ENCODE data around the gene EPHB2.

Gene EPHB2

DNA sequence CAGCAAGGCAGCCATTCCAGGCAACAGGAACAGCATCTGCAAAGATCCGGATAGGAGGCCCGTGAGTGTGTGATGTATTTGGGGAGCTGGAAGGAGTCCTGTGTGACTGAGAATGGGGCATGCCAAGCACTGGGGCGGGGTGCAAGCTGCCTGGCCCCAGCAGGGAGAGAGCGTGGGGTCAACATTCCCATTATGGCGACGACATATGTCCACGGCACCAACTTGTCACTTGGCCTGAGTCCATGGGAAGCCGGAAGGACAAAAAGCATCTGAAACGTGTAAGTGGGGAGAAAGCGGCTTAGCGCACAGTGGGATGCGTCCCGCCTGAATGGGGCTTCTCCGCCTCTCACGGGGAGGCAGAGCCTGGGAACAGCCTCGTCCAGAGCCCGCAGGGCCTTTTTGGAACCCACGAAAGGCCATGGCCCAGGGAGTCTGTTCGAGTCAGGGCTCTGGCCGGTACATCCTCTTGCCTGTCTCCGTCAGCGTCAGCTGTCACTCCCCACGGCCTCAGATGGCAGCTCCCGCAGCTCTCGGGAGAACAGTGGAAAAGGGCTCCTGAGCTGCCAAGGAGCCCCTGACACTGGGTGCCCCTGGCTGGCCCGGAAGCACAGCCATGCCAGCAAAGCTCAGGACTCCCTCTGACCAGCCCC is 12.4 kb downstream of the EPHB2 start:
- no peak for DNase-seq

DNA sequence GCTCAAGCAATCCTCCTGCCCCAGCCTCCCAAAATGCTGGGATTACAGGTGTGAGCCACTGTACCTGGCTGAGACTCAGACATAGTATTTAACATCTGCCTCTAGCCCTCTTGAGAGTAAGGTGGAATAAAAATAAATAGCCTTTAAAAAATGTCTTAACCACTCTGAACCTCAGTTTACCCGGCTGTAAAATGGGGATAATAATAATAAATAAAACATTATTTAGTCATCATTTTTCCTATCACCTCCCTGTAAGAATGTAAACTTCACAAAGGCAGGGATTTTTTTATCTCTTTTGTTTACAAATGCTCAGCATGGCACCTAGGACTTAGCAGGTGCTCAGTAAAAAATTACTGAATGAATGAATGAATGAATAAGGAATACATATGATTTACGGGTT is 17.2 kb downstream of the EPHB2 start:
- no peak for DNase-seq

DNA sequence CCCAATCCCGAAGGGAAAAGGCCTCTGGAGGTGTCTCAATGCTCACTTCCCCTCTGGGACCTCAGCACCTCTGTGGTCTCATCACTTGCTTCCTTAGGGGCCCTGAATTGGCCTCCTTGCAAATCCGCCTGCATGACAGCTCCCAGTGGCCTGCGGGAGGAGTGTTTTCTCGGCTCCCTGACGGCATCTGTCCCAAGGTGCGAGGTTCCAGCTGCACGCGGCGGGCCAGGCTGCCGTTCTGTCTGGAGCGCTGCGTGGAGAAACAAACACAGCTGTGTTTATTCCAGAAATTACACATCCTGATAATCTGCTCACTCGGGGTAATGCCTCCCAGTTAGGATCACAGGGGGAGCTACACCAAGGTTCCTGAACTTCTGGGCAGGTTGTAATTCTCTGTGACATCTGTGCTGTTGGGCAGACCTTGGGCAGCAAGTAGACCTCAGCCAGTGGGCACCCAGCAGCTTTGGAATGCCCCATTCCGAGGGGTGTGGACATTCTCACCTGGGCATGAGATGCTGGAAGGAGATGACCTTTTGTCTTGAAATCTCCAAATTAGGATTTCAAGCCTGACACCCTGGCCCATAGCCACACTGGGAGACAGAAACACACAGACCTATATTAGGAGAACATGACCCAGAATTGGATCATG is 18.2 kb downstream of the EPHB2 start:
- no peak for DNase-seq

DNA sequence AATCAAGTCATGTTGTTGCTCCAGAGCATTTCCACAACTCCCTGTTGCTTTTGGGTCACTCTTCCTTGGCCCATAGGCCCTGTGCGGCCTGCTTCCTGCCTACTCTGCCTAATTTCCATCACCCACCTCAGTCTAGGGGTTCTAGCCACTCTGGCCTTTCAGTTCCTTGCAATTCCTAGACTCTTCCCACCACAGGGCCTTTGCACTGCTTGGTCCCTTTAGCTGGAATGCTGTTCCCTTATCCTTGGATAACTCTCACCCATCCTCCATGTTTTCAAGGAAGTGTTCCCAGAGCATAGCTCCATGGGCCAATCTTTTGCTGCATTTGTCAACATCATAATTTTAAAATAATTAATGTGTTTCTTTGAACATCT is 18.7 kb downstream of the EPHB2 start:
- DNase-seq = no peak

DNA sequence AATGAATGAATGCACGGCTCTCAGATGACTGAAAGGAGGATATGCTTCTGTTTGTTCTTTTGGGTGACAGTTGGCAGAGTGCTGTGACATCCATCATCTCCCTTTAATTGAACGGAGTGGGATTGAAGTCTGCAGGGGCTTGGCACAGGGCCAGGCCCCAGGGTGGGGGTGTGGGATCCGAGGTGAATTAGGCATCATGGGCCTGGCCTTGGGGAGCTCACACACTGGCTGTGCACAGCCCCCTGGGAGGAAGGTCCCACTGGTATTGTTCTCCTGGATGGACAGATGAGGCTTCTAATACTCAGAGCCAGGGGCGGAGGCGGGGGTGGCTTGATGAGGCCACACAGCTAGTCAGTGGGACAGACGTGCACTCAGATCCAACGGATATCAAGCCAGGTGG is 19.3 kb downstream of the EPHB2 start:
- DNase-seq = no peak

DNA sequence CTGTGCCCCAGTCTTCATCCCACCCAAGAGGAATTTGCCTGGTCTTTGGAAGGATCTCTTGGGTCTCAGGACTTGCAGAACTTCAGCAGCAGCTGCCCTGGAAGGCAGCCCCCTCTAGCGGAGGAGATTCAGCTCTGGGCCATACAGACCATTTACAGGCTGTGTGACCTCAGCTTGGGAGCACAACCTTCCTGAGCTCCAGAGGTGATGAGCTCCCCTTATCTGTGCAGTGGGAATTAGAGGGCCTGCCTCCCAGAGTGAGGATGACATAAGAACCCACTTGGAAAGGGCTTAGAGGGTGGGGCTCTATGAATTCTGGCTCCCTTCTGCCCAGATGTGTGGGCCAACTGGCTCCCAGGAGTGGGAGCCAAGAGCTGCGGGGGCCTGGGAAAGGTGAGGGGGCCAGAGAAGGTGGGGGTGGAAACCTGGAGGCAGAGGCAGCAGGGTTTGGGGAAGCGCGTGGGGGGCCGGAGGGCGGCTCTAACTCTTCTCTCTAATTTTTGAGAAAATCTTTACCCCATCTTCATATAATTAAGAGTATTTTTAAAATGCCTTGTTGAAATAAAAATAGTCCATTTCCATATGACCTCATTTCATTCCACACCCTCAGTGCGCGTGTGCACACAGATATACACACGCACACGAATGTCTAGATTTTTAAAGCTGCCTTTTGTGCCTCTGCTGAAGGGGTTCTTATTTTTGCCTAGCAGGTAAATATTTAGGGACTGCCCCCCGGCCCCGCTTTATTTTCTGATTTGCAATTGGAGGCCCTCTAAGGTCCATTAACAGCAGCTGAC is 21.5 kb downstream of the EPHB2 start:
- no peak for DNase-seq

DNA sequence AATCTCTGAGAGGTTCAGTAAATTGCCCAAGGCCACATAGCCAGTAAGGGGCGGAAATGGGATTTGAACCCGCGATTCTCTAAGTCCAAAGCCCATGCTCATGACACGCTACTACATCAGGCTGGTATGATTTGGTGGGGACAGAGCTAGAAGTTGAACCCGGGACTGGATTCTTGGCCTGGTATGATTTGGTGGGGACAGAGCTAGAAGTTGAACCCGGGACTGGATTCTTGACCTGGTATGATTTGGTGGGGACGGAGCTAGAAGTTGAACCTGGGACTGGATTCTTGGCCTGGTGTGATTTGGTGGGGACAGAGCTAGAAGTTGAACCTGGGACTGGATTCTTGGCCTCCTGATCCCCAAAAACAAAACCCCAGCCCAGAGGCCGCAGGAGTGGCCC is 23.0 kb downstream of the EPHB2 start:
- DNase-seq = no peak

DNA sequence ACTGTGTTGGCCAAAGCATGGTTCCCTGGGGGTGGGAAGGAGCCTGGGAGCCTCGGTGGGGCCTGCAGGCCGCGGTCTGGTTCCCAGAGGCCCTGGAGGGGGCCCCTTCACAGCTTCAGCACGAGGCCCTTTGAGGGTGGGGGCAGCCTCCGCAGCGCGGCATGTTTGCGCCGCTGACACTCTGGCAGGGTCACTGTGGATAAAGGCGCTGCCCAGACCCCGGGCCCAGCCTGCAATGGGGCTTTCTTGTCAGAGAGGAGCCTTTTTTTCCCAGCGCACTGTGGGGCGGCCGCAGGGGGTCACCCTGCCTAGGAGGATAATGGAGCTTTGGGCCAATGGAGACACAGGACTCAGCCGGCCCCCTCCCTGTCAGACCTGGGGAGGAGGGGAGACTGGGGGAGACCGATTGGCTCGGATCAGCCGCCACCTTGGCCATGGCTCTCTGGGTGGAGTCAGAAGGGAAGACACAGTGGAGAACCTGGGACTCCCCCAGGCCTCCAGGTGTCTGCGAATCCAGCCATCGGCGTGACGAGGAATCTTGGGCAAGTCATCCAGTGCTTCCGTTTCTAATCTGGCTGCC is 26.0 kb downstream of the EPHB2 start:
- no peak for DNase-seq

DNA sequence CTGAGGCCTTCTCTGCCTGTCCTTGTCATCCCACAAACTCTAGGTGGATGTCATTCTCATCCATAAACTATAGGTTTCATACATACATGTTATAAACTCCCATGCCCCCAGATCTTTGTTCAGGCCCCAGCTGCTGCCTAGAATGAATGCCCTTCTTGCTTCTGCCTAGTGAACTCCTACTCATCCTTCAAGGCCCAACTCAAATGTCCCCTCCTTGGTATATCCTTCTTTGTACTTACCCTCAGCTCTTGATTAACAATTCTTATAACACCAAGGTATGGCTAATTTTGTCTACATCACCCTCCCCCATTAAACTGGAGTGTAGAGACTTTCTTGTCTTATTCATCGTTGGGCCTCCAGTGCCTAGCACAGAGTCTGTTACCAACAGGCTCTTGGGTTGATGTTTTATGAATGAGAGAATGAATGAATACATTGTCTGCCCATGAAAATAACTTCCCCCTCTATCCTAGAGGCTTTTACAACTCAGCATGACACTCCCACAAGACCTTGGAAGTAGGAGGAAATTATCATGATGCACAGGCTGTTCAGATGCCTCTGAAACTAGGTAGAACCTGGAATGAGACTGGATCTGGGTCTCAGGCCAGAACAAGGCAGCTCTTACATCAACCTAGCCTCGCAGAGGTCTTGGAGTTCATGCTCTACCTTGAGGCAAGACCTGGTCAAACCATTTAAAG is 26.9 kb downstream of the EPHB2 start:
- no peak for DNase-seq

DNA sequence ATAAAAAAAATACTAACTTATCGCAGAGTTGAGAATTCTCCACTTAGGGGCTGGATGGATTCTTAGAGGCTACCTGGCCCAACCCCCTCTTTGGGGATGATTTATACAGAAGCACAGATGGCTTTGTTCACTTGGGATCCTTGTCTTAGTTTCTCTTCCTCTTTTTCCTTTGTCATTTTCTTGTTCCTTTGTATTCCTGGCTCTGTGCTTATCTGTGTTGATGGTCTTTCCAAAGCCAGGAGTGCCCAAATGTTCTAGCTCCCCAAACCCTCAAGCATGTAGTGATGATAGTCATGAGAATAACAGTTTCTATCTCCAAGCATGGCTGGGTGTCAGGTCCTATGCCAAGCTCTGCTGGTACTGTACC is 27.4 kb downstream of the EPHB2 start:
- no peak for DNase-seq

DNA sequence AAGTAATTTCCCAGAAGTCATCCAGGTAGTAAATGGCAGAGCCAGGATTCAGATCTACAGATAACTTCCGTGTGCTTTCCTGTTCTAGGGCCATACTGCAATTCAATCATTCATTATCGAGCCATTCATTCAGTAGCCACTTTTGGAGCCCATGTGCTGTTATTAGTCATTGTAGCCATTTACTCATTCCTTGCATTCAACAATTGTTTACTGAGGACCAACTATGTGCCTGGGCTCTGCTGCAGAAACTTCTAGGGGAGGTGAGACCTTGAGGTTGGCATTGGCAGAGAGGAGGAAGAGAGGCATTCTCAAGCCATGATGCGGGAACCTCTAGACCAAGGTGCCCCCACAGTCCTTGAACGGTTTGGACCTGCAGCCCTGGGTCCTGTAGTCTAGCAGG is 27.9 kb downstream of the EPHB2 start:
- DNase-seq = no peak

DNA sequence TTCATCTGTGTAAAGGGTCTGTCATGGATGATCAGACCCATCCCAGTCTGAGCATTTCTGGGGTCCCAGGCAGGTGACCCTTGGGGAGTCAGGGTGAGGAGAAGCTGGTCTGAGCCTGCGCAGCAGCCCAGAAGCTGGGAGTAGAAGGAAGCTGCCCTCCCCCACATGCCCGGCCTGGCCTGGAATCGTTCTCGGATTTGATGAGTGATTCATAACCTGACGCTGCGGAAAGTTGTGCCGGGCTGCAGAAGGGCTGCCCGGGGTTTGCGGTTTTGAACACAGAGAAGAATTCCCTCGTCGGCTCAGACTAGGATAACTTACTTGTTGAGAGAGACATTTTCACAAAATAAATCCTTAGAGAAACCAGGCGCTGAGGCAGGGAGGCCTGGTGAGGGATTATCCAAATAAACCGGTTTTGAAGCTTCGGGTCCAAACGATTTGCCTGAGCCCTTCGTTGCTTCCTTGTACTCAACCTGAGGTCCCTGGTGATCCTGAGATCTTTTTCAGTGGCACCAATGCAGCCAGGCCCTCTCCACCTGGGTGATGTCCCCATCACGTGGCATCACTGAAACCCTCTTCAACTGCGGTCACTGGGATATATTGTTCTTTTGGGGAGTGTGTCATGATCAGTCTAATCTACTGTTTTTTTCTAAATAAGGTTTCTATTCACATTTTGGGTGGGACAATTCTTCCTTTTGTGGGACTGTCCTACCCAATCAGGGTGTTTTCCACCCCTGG is 29.2 kb downstream of the EPHB2 start:
- no peak for DNase-seq

DNA sequence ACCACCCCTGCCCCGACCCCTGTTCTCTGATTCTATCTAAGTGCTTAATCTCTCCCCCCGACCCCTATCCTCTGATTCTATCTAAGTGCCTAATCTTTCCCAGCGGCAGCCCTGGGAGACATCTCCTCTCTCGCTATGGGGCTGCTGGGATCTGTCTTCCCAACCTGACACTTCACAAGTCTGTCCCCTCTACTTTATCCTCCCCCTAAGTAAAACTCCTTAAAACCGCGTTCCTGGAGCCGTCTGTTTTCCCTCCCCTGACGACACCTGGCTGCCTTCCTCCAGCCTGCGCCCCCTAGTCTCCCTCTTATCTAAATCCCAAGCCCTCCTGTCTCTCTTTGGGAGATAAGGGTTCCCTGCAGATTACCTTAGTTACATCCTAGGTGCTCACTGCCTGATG is 30.5 kb downstream of the EPHB2 start:
- no peak for DNase-seq

DNA sequence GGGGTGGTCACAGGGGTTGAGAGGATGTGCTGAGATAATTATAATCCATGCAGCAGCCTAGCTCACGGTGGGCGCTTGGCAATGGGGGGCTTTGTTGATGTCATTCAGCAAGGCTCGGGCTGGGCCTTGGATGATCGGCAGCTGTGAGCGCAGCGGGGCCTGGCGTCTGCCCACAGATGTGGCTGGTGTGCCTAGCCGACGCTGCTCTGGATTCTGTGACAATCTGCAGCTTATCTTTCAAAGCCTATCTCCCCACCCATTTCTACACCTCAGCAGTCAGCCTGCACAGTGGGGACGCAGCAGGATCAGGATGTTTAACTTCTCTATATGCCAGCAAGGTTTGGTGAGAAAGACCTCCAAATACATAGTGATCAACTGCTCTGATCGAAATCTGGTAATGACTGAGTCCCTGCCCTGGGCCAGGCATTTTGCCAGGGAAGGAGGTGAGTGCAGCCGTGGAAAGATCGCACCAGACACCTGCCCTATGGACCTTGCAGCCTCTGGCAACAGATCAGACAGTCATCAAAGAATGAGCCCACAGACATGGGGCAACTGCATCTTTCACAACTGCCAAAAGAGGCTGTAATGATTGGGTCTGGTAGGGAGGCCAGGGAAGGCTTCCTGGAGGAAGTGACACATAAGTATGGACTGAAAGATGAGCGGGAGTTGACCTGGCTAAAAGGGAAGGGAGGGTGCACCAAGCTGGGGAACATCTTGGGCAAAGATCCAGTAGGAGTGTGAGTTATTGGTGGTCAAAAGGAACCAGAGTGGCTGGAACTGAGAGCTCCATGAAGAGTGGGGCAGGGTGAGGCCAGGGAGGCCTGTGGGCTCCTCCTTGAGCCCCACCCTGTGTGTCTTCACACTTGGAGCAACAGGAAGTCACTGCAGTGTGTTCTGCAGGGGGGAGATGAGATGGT is 35.3 kb downstream of the EPHB2 start:
- DNase-seq = no peak

DNA sequence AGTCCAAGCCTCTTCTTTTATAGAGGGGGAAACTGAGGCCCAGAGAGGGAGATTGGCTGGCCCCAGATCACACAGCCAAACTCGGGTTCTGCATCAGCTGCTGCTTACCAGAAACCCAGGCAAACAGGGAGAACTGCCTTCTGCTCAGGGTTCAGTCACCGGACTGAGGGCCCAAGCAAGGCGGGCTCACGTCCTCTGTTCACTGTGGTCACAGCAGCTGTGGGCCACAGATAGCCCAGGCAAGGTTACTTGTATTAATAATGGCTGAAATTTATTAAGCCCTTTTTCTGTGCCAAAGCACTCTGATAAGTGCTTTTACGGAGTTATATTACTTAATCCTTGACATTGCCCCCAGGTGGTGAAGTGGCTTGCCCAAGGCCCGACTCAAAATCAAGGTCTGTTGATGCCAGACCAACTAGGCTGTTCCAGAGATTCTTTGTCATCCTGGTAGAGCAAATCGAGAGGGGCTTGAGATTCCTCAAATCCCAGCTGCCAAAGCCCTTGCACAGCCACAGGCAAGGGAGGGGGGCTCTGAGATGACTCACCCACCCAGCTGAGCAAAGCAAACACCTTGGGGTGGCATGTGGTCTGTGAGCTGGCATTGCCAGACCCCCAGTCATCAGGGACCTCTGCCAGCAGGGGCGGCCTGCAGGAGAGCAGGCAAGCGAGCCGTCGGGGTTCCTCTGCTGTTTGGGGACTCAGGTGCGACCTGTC is 36.5 kb downstream of the EPHB2 start:
- DNase-seq = no peak

DNA sequence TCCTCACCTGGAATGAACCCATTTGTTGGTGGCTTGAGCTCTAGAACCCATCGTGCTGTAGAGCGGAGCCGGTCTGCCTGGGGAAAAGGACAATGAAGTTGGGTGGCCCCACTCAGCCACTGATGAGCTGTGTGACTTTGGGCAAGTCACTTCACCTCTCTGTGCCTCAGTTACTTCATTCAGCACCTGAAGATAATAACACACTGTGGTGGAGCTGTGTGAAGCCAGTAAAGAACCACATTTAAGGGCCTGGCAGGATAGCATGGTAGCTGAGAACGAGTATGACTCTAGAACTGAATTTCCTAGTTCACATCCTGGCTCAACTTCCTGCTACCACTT is 37.1 kb downstream of the EPHB2 start:
- no peak for DNase-seq

DNA sequence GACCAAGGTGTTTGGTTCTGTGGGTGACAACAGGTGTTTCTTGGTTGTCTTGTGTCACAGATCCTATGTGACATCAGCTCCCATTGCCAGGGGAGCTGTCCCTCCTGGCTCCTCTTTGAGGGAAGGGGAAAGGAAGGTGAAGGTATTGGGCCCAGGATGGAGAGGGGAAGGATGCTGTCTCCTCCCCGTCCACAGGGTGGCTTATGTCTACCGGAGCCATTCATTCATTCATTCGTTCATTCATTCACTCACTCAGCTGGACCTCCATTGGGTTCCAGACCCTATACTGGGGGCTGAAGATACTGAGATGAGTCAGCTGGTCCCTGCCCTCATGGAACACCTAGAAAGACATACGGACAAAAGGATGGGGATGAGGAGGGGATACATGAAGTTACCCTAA is 38.9 kb downstream of the EPHB2 start:
- no peak for DNase-seq

DNA sequence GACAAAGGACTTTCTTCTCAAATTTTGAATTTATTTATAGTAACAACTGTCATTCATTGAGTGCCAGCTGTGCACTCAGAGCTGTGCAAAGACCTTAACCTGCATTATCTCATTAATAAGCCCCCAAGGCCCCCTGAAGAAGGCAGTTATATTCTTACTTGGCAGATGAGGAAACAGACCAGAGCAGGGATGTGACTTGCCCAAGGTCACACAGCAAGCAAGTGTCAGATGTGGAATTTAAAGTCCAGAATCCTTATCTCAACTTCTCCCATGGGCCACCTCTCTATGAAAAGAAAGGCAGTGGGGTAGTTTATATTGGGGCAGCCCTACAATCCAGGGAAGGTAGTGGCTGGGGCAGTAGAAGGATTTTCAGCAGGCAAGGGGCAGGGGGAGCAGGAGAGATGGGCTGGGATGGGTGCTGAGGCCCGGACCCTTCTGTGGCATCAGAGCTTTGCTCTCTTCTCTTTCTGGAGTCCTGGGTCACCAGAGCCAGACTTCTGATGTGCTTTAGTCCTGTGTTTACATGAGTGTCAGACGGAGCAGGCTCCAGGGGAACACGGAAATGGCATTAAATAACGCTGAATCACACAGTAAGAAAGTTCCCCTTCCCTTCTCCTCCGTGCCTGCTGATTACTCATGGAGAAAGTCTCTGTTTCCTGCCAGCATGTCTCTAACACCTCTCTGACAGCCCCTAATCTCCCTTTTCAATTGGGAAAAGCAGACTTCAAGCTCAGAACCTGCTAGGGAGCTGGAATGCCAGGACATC is 39.5 kb downstream of the EPHB2 start:
- DNase-seq = no peak

DNA sequence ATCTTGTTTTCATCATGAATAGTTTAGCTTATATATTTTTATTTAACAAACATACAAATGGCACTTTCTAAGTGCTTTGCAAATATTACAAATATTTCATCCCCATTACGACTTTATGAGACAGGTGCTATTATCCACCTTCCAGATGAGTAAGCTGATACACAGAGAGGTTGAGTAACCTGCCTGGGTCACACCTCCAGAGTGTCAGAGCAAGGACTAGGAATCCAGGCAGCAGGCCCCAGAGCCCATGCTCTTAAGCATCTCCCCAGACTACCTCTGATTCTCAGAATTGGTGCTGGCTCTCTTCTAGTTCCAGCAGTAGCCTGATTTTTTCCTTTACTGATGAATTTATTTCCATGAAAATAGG is 40.0 kb downstream of the EPHB2 start:
- DNase-seq = no peak

DNA sequence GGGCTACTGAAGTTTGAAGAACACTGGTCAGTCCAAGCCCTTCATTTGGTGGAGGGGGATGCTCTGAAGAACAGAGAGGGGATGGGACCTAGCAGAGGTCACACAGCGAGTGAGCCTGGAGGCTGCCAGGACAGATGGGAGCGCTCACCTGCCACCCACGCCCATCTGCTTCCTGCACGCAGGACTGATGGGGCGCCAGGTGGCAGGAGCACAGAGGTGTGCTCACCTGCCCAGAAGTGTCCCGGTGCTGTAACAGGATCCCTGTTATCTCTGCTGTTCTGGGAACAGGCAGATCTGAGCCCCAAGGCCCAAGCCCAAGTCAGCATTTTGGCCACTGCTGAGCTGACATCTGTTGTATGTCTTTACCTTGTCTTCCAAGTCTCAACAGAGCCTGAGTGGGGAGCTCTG is 40.5 kb downstream of the EPHB2 start:
- peak; percentile 24 for DNase-seq

All from NCI-H526 treated with DMSO at 0.1 percent for 48 hours (cell line).